B cell (primary cell): Measurements from ENCODE around the gene OR2L2. TPM values are rescaled to one million over a fixed set of nuclear protein-coding genes. Genes with fewer than 3 reads are reported as not detected.

ENCODE experiments used
- ATAC-seq: fragments of 200-7000 bp; cut with Tn5 transposase; one replicate; pipeline ENCODE4 v1.10.0; 2021; ENCODE audit warnings: low read depth, mild to moderate bottlenecking, moderate number of reproducible peaks, moderate library complexity
- CTCF ChIA-PET: fragments of 350-600 bp; sonication (Branson Sonifier 250); formaldehyde crosslinking; loops from one replicate; lab custom pipeline; 2021; ENCODE audit warnings: antibody characterized with exemption, inconsistent platforms; lab: Charles Lee
- POLR2A ChIA-PET: fragments of 350-600 bp; sonication (Branson Sonifier 250); formaldehyde crosslinking; loops from one replicate; lab custom pipeline; 2021; ENCODE audit warnings: antibody characterized with exemption; lab: Charles Lee
- DNase-seq: peaks from one replicate; pipeline ENCODE4 v3.0.0; 2013
- H2AFZ ChIP-seq: 2 replicates; pipeline ENCODE4 v1.6.1; 2012; ENCODE audit warnings: mild to moderate bottlenecking, low read depth, low read length; ENCODE audit not compliant: insufficient read depth, poor library complexity, severe bottlenecking
- H3K27ac ChIP-seq, 2 donors: 1 replicate in 1 of 2; 2 replicates in 1 of 2; pipeline ENCODE4 v1.5.1; 2012 to 2013; ENCODE audit warnings: low read length in 2 of 2, mild to moderate bottlenecking in 2 of 2, moderate library complexity in 1 of 2
- H3K27me3 ChIP-seq, 4 experiments: fragments of 200-600 bp in 1 of 4; sonication (generic) in 1 of 4; replicated peaks in 1 of 4; 1 replicate in 2 of 4; 2 replicates in 2 of 4; pipeline versions ENCODE4 v1.6.1 to v1.7.0; 2013 to 2016; ENCODE audit warnings: low read length in 3 of 4, mild to moderate bottlenecking in 2 of 4, mixed read lengths in 1 of 4, moderate library complexity in 1 of 4; ENCODE audit not compliant: insufficient read depth in 4 of 4, control insufficient read depth in 3 of 4; ENCODE audit errors: control extremely low read depth in 1 of 4
- H3K36me3 ChIP-seq, 2 experiments: replicated peaks in 1 of 2; 1 replicate in 1 of 2; 2 replicates in 1 of 2; pipeline versions ENCODE4 v1.6.1 to v1.7.1; 2013; ENCODE audit warnings: low read length in 1 of 2; ENCODE audit not compliant: insufficient read depth in 2 of 2, control insufficient read depth in 1 of 2; ENCODE audit errors: control extremely low read depth in 1 of 2, extremely low read depth in 1 of 2
- H3K4me1 ChIP-seq, 2 donors: fragments of 200-600 bp in 1 of 2; sonication (generic) in 1 of 2; 1 replicate in 1 of 2; 2 replicates in 1 of 2; pipeline versions ENCODE4 v1.5.1 to v1.6.1; 2013 to 2017; ENCODE audit warnings: low read length in 2 of 2; ENCODE audit not compliant: control insufficient read depth in 2 of 2, insufficient read depth in 2 of 2
- H3K4me2 ChIP-seq: replicated peaks from 2 replicates; pipeline ENCODE3; 2012; ENCODE audit warnings: mild to moderate bottlenecking, low read depth, low read length; ENCODE audit not compliant: poor library complexity, severe bottlenecking
- H3K4me3 ChIP-seq, 5 experiments: fragments of 200-600 bp in 1 of 5; sonication (generic) in 1 of 5; 1 replicate in 3 of 5; 2 replicates in 2 of 5; pipeline versions ENCODE4 v1.5.1 to v1.7.0; 2011 to 2016; ENCODE audit warnings: low read length in 4 of 5, mild to moderate bottlenecking in 4 of 5, low read depth in 2 of 5, control low read depth in 1 of 5, moderate library complexity in 1 of 5; ENCODE audit not compliant: insufficient read depth in 1 of 5; ENCODE audit errors: control extremely low read depth in 1 of 5, extremely low read depth in 1 of 5
- H3K79me2 ChIP-seq: fragments of 200-600 bp; sonication (generic); one replicate; pipeline ENCODE4 v1.6.0; 2016; ENCODE audit warnings: low read length; ENCODE audit not compliant: control insufficient read depth, insufficient read depth
- H3K9ac ChIP-seq: fragments of 200-600 bp; sonication (generic); 2 replicates; pipeline ENCODE4 v1.6.1; 2017; ENCODE audit warnings: mild to moderate bottlenecking, low read length, moderate library complexity
- H3K9me3 ChIP-seq, 3 donors: one replicate each; pipeline versions ENCODE4 v1.6.1 to v1.7.1; 2013; ENCODE audit warnings: low read length in 2 of 3; ENCODE audit not compliant: control insufficient read depth in 2 of 3, insufficient read depth in 1 of 3; ENCODE audit errors: control extremely low read depth in 1 of 3
- H4K20me1 ChIP-seq: 2 replicates; pipeline ENCODE4 v1.6.0; 2012; ENCODE audit warnings: mild to moderate bottlenecking, low read length; ENCODE audit not compliant: insufficient read depth, control insufficient read depth, poor library complexity, severe bottlenecking
- H3K27ac Mint-ChIP-seq: one replicate; pipeline ENCODE4 v1.8.0; 2021; ENCODE audit warnings: mixed read lengths
- H3K27me3 Mint-ChIP-seq: one replicate; pipeline ENCODE4 v1.8.0; 2021; ENCODE audit warnings: mixed read lengths
- H3K4me1 Mint-ChIP-seq: one replicate; pipeline ENCODE4 v1.8.0; 2021; ENCODE audit warnings: mixed read lengths
- H3K4me3 Mint-ChIP-seq: one replicate; pipeline ENCODE4 v1.8.0; 2021; ENCODE audit warnings: mixed read lengths
- H3K9me3 Mint-ChIP-seq: one replicate; pipeline ENCODE4 v1.8.0; 2022; ENCODE audit warnings: mixed read lengths; ENCODE audit not compliant: insufficient read depth
- EZH2 ChIP-seq: IDR thresholded peaks from 2 replicates; pipeline ENCODE4 v1.6.1; 2012; ENCODE audit warnings: borderline replicate concordance, low read depth, mild to moderate bottlenecking, moderate library complexity, low read length; ENCODE audit not compliant: insufficient read depth, poor library complexity, severe bottlenecking
- WGBS: methylation state at CpG from one replicate; pipeline ENCODE4 v1.1.5; 2013; ENCODE audit warnings: missing lambda C conversion rate; ENCODE audit not compliant: insufficient coverage; 5-methylcytosine and 5-hydroxymethylcytosine counted together
- intact Hi-C: fragments of 100-400 bp; cut with micrococcal nuclease; formaldehyde crosslinking; loops from one replicate; pipeline ENCODE4 v1.10.0; 2022
- polyA plus RNA-seq: library from polyadenylated mRNA; depleted of rRNA; stranded (reverse); fragments of >200 nt; gene quantifications from 2 replicates; pipeline ENCODE4 v1.2.3, GENCODE V29; 2012
- total RNA-seq, 2 donors: library from RNA; stranded (reverse); fragments of 120-200 nt in 1 of 2; gene quantifications; 1 replicate in 1 of 2; 2 replicates in 1 of 2; pipeline versions ENCODE4 v1.2.3 to v1.2.4, GENCODE V29; 2013 to 2022
- TF ChIP-seq, protein P1 (sequence below): fragments of 200-600 bp; IDR thresholded peaks from one replicate; pipeline ENCODE4 v1.8.0; 2022; ENCODE audit warnings: antibody characterized with exemption, mild to moderate bottlenecking

The OR2L2 gene
- total and polyA plus RNA-seq, 2 donors (not counting 1 experiment from before 2014, with no cell fraction given) = 0.52 to 1.7 TPM

DNA sequence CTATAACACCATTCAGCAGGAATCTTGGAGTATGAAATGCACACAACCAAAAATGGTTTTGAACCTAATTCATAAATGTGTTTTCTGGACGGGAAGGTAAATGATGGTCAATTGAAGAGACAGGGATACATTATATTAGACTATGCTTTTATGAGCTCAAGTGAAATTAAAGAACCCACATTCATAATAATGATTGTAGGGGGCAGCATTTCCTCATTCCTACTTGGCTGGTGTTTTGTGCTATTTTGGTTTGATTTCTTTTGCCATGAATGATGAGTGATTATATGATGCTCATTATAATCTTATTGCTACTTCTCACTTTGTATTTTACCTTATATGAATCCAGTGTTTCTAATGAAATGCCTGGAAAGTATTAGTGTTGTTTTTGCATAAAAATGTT is 17.1 kb downstream of the OR2L2 start:
- no peak overlapping the region for H3K27ac Mint-ChIP-seq
- H3K9me3 Mint-ChIP-seq = peaks cover 4% of the 10 kb centered on the region
- no peak for DNase-seq
- no peaks in the 10 kb centered on the region for H3K27me3 Mint-ChIP-seq
- ATAC-seq = no peak
- Histone ChIP-seq H4K20me1 (no peaks in the 10 kb centered on the region), H3K9ac (no peak overlapping the region), H3K9me3 (peaks cover 0 to 6% (median 0%) of the 10 kb centered on the region in 3 donors), H3K36me3 (no peaks in the 10 kb centered on the region), H3K27ac (no peak overlapping the region), H2AFZ (no peak overlapping the region), H3K4me2 (no peak overlapping the region), H3K4me3 (no peak overlapping the region), H3K4me1 (no peaks in the 10 kb centered on the region), H3K79me2 (no peaks in the 10 kb centered on the region), H3K27me3 (no peaks in the 10 kb centered on the region)
- CTCF ChIA-PET = no interaction called here
- intact Hi-C loops = no loop called here
- H3K4me3 Mint-ChIP-seq = no peak overlapping the region
- no peaks in the 10 kb centered on the region for H3K4me1 Mint-ChIP-seq
- no peak for TF ChIP-seq EZH2
- TF ChIP-seq, protein P1, sequence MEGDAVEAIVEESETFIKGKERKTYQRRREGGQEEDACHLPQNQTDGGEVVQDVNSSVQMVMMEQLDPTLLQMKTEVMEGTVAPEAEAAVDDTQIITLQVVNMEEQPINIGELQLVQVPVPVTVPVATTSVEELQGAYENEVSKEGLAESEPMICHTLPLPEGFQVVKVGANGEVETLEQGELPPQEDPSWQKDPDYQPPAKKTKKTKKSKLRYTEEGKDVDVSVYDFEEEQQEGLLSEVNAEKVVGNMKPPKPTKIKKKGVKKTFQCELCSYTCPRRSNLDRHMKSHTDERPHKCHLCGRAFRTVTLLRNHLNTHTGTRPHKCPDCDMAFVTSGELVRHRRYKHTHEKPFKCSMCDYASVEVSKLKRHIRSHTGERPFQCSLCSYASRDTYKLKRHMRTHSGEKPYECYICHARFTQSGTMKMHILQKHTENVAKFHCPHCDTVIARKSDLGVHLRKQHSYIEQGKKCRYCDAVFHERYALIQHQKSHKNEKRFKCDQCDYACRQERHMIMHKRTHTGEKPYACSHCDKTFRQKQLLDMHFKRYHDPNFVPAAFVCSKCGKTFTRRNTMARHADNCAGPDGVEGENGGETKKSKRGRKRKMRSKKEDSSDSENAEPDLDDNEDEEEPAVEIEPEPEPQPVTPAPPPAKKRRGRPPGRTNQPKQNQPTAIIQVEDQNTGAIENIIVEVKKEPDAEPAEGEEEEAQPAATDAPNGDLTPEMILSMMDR = no peak
- POLR2A ChIA-PET = no interaction called here
- WGBS = no CpG with 5 or more reads among the region's 1 CpG

DNA sequence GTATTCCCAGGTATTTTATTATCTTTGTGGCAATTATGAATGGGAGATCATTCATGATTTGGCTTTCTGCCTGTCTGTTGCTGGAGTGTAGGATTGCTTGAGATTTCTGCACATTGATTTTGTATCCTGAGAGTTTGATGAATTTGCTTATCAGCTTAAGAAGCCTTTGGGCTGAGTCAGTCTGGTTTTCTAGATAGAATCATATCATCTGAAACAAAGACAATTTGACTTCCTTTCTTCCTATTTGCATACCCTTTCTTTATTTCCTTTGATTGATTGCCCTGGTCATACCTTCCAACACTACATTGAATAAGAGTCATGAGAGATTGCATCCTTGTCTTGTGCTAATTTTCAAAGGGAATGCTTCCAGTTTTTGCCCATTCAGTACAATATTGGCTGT is 24.8 kb downstream of the OR2L2 start:
- ChIA-PET POLR2A (no interaction called here), CTCF (no interaction called here)
- no peak overlapping the region for H3K4me2 ChIP-seq
- H3K9me3 ChIP-seq = peaks cover 0 to 5% (median 3%) of the 10 kb centered on the region in 3 donors
- ATAC-seq = no peak
- TF ChIP-seq EZH2 = no peak
- TF ChIP-seq, protein P1 = no peak
- no peak for DNase-seq
- Mint-ChIP-seq H3K4me3 (no peak overlapping the region), H3K27ac (no peak overlapping the region), H3K9me3 (peaks cover 6% of the 10 kb centered on the region), H3K4me1 (no peaks in the 10 kb centered on the region), H3K27me3 (no peaks in the 10 kb centered on the region)
- H2AFZ ChIP-seq = no peak overlapping the region
- H3K9ac ChIP-seq = no peak overlapping the region
- intact Hi-C loops = no loop called here
- no peaks in the 10 kb centered on the region for H3K79me2 ChIP-seq
- no peaks in the 10 kb centered on the region for H4K20me1 ChIP-seq
- no peaks in the 10 kb centered on the region for H3K36me3 ChIP-seq
- H3K4me1 ChIP-seq = no peaks in the 10 kb centered on the region
- H3K27me3 ChIP-seq = no peaks in the 10 kb centered on the region
- H3K27ac ChIP-seq = no peak overlapping the region
- no peak overlapping the region for H3K4me3 ChIP-seq
